Sigmoid colon (tissue), 4 donors: ENCODE measurements around the gene CASP7.

Experiments used
- EP300 ChIP-seq, 4 donors: sonication (generic); formaldehyde crosslinking; IDR thresholded peaks; one replicate each; pipeline ENCODE4 v1.6.1; 2017; ENCODE audit warnings: antibody characterized with exemption in 4 of 4
- POLR2A ChIP-seq, 2 donors: fragments of 450-650 bp; IDR thresholded peaks; one replicate each; pipeline ENCODE4 v1.6.1; 2016; ENCODE audit warnings: antibody characterized with exemption in 2 of 2, mild to moderate bottlenecking in 2 of 2, moderate library complexity in 2 of 2
- TF ChIP-seq, protein P1 (sequence below), 4 experiments: fragments of 450-650 bp in 3 of 4; fragments of 200-600 bp in 1 of 4; IDR thresholded peaks; one replicate each; pipeline ENCODE4 v1.5.1; 2016 to 2019; ENCODE audit warnings: antibody characterized with exemption in 4 of 4, mild to moderate bottlenecking in 3 of 4, moderate library complexity in 2 of 4

DNA sequence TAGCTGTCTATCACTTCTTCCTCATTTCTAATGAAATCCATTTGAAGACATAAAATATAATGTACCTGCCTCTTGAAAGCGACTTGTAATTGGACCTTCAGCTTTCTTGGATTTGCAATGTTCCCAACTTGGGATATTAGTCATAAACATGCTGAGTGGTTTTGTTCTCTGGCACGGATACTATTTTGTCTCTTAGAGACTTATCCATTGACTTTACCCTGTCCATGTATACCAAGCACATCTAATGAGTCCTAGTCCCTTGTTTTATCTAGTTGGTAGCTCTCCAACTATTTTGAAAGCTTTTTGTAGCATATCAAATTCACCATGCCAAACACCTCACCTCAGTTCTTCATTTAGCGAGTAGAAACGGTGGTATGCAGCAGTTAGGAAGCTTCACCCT is 90.6 kb downstream of the CASP7 start:
- TF ChIP-seq, protein P1, sequence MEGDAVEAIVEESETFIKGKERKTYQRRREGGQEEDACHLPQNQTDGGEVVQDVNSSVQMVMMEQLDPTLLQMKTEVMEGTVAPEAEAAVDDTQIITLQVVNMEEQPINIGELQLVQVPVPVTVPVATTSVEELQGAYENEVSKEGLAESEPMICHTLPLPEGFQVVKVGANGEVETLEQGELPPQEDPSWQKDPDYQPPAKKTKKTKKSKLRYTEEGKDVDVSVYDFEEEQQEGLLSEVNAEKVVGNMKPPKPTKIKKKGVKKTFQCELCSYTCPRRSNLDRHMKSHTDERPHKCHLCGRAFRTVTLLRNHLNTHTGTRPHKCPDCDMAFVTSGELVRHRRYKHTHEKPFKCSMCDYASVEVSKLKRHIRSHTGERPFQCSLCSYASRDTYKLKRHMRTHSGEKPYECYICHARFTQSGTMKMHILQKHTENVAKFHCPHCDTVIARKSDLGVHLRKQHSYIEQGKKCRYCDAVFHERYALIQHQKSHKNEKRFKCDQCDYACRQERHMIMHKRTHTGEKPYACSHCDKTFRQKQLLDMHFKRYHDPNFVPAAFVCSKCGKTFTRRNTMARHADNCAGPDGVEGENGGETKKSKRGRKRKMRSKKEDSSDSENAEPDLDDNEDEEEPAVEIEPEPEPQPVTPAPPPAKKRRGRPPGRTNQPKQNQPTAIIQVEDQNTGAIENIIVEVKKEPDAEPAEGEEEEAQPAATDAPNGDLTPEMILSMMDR (IDR thresholded peaks at IDR 0.05) = no peak
- TF ChIP-seq EP300 (IDR thresholded peaks at IDR 0.05) = no peak
- no peak for TF ChIP-seq POLR2A (IDR thresholded peaks at IDR 0.05)
